ENCODE results near the gene ISOC1.

GRCh38 chr5:129063483-129064113 is 31.0 kb upstream of the ISOC1 start:
- TF ChIP-seq CTCF (optimal IDR thresholded peaks at IDR 0.05 in 1 of 3, IDR thresholded peaks at IDR 0.05 in 1 of 3, conservative IDR thresholded peaks at IDR 0.05 in 1 of 3; ENCODE audit: extremely low read depth in 1 of 3, insufficient read depth in 2 of 3, low read length in 3 of 3) (no peak), EZH2 (IDR thresholded peaks at IDR 0.05; ENCODE audit: low read length) (no peak)
